Trophoblast cell (in vitro differentiated cells and primary cell): ENCODE data around the gene UNC45A.

Experiments used
- DNase-seq, 2 donors: peaks; one replicate each; pipeline ENCODE4 v3.0.0-alpha.2; 2016
- H2AFZ ChIP-seq: 2 replicates; pipeline ENCODE4 v1.6.1; 2013; ENCODE audit warnings: low read length, moderate library complexity, mild to moderate bottlenecking; ENCODE audit not compliant: insufficient read depth, poor library complexity
- H2AK5ac ChIP-seq: 2 replicates; pipeline ENCODE4 v1.6.1; 2013; ENCODE audit warnings: mild to moderate bottlenecking, low read length
- H2BK120ac ChIP-seq: 2 replicates; pipeline ENCODE4 v1.6.1; 2013; ENCODE audit warnings: low read length, mild to moderate bottlenecking, moderate library complexity; ENCODE audit not compliant: insufficient read depth, poor library complexity
- H2BK12ac ChIP-seq: 2 replicates; pipeline ENCODE4 v1.6.1; 2013; ENCODE audit warnings: mild to moderate bottlenecking, low read length, moderate library complexity
- H2BK5ac ChIP-seq: 2 replicates; pipeline ENCODE4 v1.6.1; 2013; ENCODE audit warnings: low read length, low read depth, moderate library complexity, mild to moderate bottlenecking; ENCODE audit not compliant: poor library complexity
- H3K14ac ChIP-seq: 2 replicates; pipeline ENCODE4 v1.6.1; 2013; ENCODE audit warnings: mild to moderate bottlenecking, low read length
- H3K18ac ChIP-seq: 2 replicates; pipeline ENCODE4 v1.6.1; 2013; ENCODE audit warnings: mild to moderate bottlenecking, low read length
- H3K23ac ChIP-seq: 2 replicates; pipeline ENCODE4 v1.6.1; 2013; ENCODE audit warnings: low read length
- H3K27ac ChIP-seq: 2 replicates; pipeline ENCODE4 v1.5.1; 2013; ENCODE audit warnings: low read depth, mild to moderate bottlenecking, inconsistent platforms, low read length, moderate library complexity
- H3K27me3 ChIP-seq: 2 replicates; pipeline ENCODE4 v1.6.1; 2013; ENCODE audit warnings: inconsistent platforms, mild to moderate bottlenecking, low read length, moderate library complexity; ENCODE audit not compliant: insufficient read depth
- H3K36me3 ChIP-seq, 2 experiments: 1 replicate in 1 of 2; 2 replicates in 1 of 2; pipeline ENCODE4 v1.6.1; 2013; ENCODE audit warnings: low read length in 2 of 2, mild to moderate bottlenecking in 2 of 2, moderate library complexity in 1 of 2; ENCODE audit not compliant: insufficient read depth in 2 of 2, control insufficient read depth in 1 of 2
- H3K4ac ChIP-seq: 2 replicates; pipeline ENCODE4 v1.6.1; 2013; ENCODE audit warnings: low read depth, mild to moderate bottlenecking, low read length, moderate library complexity
- H3K4me1 ChIP-seq, 2 experiments: 1 replicate in 1 of 2; 2 replicates in 1 of 2; pipeline ENCODE4 v1.6.1; 2013; ENCODE audit warnings: low read length in 2 of 2, mild to moderate bottlenecking in 2 of 2, moderate library complexity in 1 of 2; ENCODE audit not compliant: insufficient read depth in 2 of 2, control insufficient read depth in 1 of 2
- H3K4me2 ChIP-seq: 2 replicates; pipeline ENCODE4 v1.6.1; 2013; ENCODE audit warnings: inconsistent platforms, mild to moderate bottlenecking, low read length, moderate library complexity
- H3K4me3 ChIP-seq: 2 replicates; pipeline ENCODE4 v1.5.1; 2013; ENCODE audit warnings: mild to moderate bottlenecking, low read depth, low read length, inconsistent platforms
- H3K79me1 ChIP-seq: one replicate; pipeline ENCODE4 v1.6.1; 2013; ENCODE audit warnings: low read length
- H3K79me2 ChIP-seq: 2 replicates; pipeline ENCODE4 v1.6.1; 2013; ENCODE audit warnings: low read length, mild to moderate bottlenecking; ENCODE audit not compliant: control insufficient read depth, insufficient read depth, poor library complexity
- H3K9ac ChIP-seq: 2 replicates; pipeline ENCODE4 v1.6.1; 2013; ENCODE audit warnings: mild to moderate bottlenecking, low read length
- H3K9me3 ChIP-seq: 2 replicates; pipeline ENCODE4 v1.6.1; 2013; ENCODE audit warnings: low read depth, mild to moderate bottlenecking, control low read depth, inconsistent platforms, low read length; ENCODE audit not compliant: insufficient read depth
- H4K12ac ChIP-seq: 2 replicates; pipeline ENCODE4 v1.6.1; 2013; ENCODE audit warnings: low read depth, mild to moderate bottlenecking, low read length, moderate library complexity
- H4K8ac ChIP-seq: 2 replicates; pipeline ENCODE4 v1.6.1; 2013; ENCODE audit warnings: low read depth, mild to moderate bottlenecking, low read length, moderate library complexity
- H4K91ac ChIP-seq: one replicate; pipeline ENCODE4 v1.6.1; 2013; ENCODE audit warnings: low read depth, mild to moderate bottlenecking, low read length, moderate library complexity
- WGBS: extraction: QIAGEN DNeasy Blood & Tissue Kit; methylation state at CpG from one replicate; pipeline ENCODE4 v1.1.7; 2013; ENCODE audit warnings: missing lambda C conversion rate; ENCODE audit not compliant: insufficient read length, insufficient coverage; ENCODE audit errors: extremely low coverage; 5-methylcytosine and 5-hydroxymethylcytosine counted together

Gene UNC45A

DNA sequence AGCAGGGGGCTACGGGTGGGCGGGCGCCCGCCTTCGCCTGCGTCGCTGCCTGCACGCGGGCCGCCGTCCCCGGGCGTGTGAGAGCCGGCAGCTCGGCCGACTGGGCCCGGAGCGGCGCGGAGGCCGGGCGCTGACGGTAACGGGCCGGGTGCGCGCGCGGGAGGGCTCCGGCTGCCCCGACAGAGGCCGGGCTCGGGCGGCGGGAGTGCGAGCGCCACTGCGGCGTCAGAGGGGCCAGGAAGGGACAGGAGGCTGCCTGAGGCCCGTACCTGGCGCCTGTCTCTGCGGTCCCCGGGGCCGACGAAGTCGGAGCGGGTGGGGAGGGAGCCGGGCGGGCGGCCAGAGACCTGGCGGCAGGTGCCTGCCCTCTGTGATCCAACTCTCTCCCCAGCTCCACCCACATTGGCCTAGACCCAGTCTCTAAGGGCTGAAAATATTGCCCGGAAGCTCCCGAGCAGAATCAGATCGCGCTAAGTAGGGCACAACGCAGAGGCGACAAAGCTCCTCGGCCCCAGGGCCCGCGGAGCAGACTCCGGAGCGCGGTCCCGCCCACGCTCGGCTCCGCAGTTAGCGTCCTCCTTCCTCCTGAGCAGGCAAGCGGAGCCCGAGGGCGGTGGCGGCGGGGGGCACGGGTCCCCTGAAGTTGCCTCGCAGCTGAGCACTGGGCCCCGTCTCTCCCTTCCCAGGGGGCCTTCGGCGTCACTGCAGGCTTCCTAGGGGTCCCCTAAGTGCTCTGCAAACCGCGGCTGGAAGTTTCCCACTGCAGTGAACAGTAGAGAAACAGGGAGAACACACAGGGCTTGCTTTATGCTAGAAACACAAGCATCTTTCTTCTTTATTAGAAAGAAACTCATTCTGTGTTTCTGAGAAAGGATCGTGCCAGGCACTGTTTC, 32.0 kb upstream of the UNC45A start, which contains the start of gene MAN2A2:
TSS of gene MAN2A2 (plus strand) at position 463 of the 893 bp plus-strand sequence. CDS start 906 bp downstream, outside the sequence.
- Histone ChIP-seq H2AFZ (peak within 1 kb of the TSS; percentile 86), H3K14ac (peak within 1 kb of the TSS; percentile 88), H2BK12ac (peak within 1 kb of the TSS; percentile 90), H2BK120ac (peak within 1 kb of the TSS; percentile 94), H3K9ac (peak within 1 kb of the TSS; percentile 91), H3K27ac (peak within 1 kb of the TSS; percentile 83), H3K4me1 (peaks cover 5 to 9% of the 10 kb centered on the region in 2 experiments), H3K4me3 (peak within 1 kb of the TSS; percentile 86), H3K4ac (peak within 1 kb of the TSS; percentile 42), H3K79me1 (peaks cover 4% of the 10 kb centered on the region), H4K91ac (peak within 1 kb of the TSS; percentile 92), H4K12ac (peak within 1 kb of the TSS; percentile 95), H3K4me2 (peak within 1 kb of the TSS; percentile 82), H3K79me2 (peaks cover 2% of the 10 kb centered on the region), H3K27me3 (no peaks in the 10 kb centered on the region), H3K9me3 (no peaks in the 10 kb centered on the region), H2AK5ac (no peak within 1 kb of the TSS), H3K23ac (no peak within 1 kb of the TSS), H3K18ac (peak within 1 kb of the TSS; percentile 87), H3K36me3 (peaks cover 21 to 25% of the 10 kb centered on the region in 2 experiments), H4K8ac (peak within 1 kb of the TSS; percentile 98), H2BK5ac (peak within 1 kb of the TSS; percentile 79)
- peak; percentile 64 to 72 for DNase-seq
- WGBS: no CpG with 5 or more reads among the region's 81 CpGs

DNA sequence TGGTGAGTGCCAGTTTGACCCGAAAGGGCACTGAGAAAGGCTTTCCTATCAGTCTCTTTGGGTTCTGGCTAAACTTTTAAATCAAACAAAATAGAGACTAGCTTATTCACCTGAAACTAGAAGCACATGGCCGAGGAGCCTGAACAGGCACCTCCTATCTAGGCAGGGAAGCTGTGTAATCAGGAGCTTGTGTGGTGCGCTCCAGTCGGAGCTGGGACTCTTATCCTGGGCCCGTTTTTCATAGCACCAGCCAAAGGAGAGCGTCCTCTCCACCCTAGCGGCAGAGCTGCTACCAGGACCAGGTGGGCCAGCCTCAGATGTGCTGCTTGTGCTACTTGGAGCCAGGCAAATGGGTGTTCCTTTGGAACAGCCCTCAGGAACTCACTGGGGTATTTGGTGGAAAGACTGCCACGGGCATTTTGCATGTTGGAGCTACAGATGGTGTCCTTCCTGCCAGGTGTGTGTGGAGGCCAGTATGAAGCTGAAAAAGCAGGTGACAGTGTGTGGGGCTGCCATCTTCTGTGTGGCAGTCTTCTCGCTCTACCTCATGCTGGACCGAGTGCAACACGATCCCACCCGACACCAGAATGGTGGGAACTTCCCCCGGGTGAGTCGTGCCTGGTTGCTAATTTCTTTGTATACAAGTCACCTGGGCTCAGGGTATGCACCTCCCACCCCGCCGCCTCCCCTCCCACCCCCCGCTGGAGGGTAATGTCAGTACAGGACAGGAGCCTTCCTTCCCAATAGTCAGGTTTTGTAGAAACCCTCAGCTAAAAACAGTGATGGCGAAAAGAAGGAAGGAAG, 31.1 kb upstream of the UNC45A start:
- Histone ChIP-seq H3K27me3 (no peaks in the 10 kb centered on the region), H3K79me2 (peaks cover 2% of the 10 kb centered on the region), H2BK120ac (no peak overlapping the region), H3K9ac (no peak overlapping the region), H3K9me3 (no peaks in the 10 kb centered on the region), H2BK5ac (no peak overlapping the region), H3K79me1 (peaks cover 4% of the 10 kb centered on the region), H4K12ac (no peak overlapping the region), H3K4me3 (no peak overlapping the region), H3K23ac (no peak overlapping the region), H3K4ac (no peak overlapping the region), H3K27ac (no peak overlapping the region), H3K4me2 (peak overlapping the region; percentile 82), H2AFZ (no peak overlapping the region), H3K36me3 (peaks cover 22 to 25% of the 10 kb centered on the region in 2 experiments), H2AK5ac (no peak overlapping the region), H4K91ac (no peak overlapping the region), H2BK12ac (no peak overlapping the region), H3K18ac (no peak overlapping the region), H3K4me1 (peaks cover 5 to 9% of the 10 kb centered on the region in 2 experiments), H4K8ac (no peak overlapping the region), H3K14ac (no peak overlapping the region)
- DNase-seq: peak in 1 of 2 donors; percentile 23
- no CpG with 5 or more reads among the region's 18 CpGs for WGBS

DNA sequence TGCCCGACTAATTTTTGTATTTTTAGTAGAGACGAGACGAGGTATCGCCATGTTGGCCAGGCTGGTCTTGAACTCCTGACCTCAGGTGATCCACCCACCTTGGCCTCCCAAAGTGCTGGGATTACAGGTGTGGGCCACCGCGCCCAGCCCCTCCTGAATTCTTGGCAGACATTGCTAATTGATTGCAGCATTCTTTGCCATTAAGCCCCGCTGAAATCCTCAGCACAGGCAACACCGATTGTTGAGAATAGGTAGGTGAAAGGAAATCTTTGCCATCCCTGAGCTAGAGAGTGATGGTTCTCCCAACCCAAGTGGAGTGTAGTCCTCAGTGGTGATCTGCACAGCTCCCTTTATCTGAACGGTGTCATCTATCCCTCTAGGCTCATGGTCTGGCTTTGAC, 30.3 kb upstream of the UNC45A start:
- no peak overlapping the region for H3K4me2 ChIP-seq
- peaks cover 25 to 26% of the 10 kb centered on the region in 2 experiments for H3K36me3 ChIP-seq
- no peak overlapping the region for H2BK12ac ChIP-seq
- no peak overlapping the region for H3K23ac ChIP-seq
- no CpG with 5 or more reads among the region's 9 CpGs for WGBS
- no peak overlapping the region for H2AK5ac ChIP-seq
- peaks cover 5 to 9% of the 10 kb centered on the region in 2 experiments for H3K4me1 ChIP-seq
- no peak overlapping the region for H4K12ac ChIP-seq
- peaks cover 4% of the 10 kb centered on the region for H3K79me1 ChIP-seq
- no peak overlapping the region for H3K14ac ChIP-seq
- H3K4me3 ChIP-seq: no peak overlapping the region
- no peak overlapping the region for H2BK5ac ChIP-seq
- DNase-seq: no peak
- H2BK120ac ChIP-seq: no peak overlapping the region
- no peak overlapping the region for H4K91ac ChIP-seq
- no peak overlapping the region for H3K4ac ChIP-seq
- H3K9me3 ChIP-seq: no peaks in the 10 kb centered on the region
- H3K9ac ChIP-seq: no peak overlapping the region
- no peaks in the 10 kb centered on the region for H3K27me3 ChIP-seq
- H2AFZ ChIP-seq: no peak overlapping the region
- no peak overlapping the region for H3K27ac ChIP-seq
- peaks cover 2% of the 10 kb centered on the region for H3K79me2 ChIP-seq
- H4K8ac ChIP-seq: no peak overlapping the region
- H3K18ac ChIP-seq: no peak overlapping the region

DNA sequence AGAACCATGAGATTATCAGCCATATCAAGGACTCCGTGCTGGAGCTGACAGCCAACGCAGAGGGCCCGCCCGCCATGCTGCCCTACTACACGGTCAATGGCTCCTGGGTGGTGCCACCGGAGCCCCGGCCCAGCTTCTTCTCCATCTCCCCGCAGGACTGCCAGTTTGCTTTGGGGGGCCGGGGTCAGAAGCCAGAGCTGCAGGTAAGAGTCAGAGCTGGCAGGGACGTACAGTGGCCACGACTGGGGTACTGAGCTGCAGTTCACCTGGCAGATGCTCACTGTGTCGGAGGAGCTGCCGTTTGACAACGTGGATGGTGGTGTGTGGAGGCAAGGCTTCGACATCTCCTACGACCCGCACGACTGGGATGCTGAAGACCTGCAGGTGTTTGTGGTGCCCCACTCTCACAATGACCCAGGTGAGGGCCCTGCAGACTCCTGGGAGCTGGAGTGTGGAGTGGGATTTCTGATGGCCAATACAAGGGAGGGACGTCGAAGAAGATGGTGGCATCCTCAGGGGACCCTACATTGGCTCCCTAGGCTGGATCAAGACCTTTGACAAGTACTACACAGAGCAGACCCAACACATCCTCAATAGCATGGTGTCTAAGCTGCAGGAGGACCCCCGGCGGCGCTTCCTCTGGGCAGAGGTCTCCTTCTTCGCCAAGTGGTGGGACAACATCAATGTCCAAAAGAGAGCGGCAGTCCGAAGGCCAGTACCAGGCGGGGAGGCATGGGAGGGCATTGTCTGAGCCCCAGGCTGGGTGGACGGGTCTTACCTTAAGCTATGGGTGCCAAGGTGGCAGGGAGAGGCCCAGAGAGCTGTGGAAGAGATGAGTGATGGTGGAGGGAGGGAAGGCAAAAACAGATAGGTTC, 29.5 kb upstream of the UNC45A start:
- H2BK120ac ChIP-seq: no peak overlapping the region
- H4K8ac ChIP-seq: no peak overlapping the region
- no peak overlapping the region for H3K4ac ChIP-seq
- no peak overlapping the region for H3K14ac ChIP-seq
- H3K27me3 ChIP-seq: no peaks in the 10 kb centered on the region
- H3K4me1 ChIP-seq: peaks cover 5 to 9% of the 10 kb centered on the region in 2 experiments
- no peak overlapping the region for H3K4me3 ChIP-seq
- no peak overlapping the region for H3K18ac ChIP-seq
- no CpG with 5 or more reads among the region's 28 CpGs for WGBS
- no peak overlapping the region for H3K23ac ChIP-seq
- H4K12ac ChIP-seq: no peak overlapping the region
- DNase-seq: no peak
- no peak overlapping the region for H4K91ac ChIP-seq
- H3K9ac ChIP-seq: no peak overlapping the region
- no peaks in the 10 kb centered on the region for H3K9me3 ChIP-seq
- H2AK5ac ChIP-seq: no peak overlapping the region
- no peak overlapping the region for H2AFZ ChIP-seq
- H2BK12ac ChIP-seq: no peak overlapping the region
- peaks cover 2% of the 10 kb centered on the region for H3K79me2 ChIP-seq
- no peak overlapping the region for H3K4me2 ChIP-seq
- peaks cover 30 to 34% of the 10 kb centered on the region in 2 experiments for H3K36me3 ChIP-seq
- peaks cover 4% of the 10 kb centered on the region for H3K79me1 ChIP-seq
- no peak overlapping the region for H3K27ac ChIP-seq
- no peak overlapping the region for H2BK5ac ChIP-seq
